ENCODE data around the gene ULK4.

Gene ULK4

DNA sequence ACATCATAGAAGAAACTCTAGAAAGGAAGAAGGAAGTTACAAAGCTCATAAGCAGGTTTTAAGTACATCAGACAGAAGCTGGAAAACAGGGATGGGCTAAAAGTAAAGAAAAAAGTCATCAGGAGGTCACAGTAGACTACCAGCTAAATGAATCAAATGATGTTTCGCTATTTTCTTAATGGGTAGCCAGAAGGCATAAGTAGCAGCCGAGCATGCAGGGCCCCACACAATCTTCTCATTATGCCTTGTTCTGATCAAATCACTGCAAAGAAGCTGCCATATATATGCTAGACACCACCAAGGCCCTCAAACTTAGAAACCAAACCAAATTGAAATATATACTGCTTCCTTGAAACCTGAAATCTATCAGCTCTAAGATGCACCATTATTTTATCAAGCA, 349.1 kb downstream of the ULK4 start:
- no peak for DNase-seq

DNA sequence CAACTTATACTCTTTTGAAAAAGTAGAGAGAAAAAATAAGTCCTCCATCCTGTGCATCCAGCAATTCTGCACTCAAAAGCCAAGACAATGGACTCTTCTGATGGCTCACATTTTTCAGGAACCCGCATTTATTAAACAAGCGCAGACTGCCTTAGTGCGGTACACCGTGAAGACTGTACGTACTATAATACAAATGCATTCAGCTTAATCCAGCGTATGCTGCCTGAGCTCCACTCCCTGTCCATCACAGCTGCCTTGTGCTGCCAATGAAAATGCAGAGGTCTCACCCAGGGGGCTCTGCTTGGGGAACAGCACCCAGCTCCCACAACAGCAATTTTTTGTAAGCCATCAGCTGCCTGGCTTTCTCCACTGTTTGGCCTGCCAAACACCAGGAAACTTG, 350.9 kb downstream of the ULK4 start:
- no peak for DNase-seq

DNA sequence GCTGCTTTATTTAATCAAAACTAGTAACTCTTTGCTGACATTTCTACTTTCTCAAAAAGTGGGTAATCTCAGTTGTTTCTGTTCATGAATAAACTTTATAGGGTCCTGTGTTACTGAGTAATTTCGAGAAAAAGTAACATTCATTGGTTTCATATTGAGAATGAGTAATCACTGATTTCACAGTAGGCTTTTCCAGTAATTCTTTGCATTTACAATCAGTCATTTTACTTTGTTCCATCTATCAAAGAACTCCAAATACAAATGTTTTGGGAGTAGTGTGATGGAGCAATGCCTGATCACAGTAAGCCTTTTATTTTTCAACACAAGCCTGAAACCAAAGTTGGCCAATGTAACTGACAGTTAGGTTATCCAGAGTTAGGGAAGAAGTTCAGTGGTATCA, 353.6 kb downstream of the ULK4 start:
- no peak for DNase-seq

DNA sequence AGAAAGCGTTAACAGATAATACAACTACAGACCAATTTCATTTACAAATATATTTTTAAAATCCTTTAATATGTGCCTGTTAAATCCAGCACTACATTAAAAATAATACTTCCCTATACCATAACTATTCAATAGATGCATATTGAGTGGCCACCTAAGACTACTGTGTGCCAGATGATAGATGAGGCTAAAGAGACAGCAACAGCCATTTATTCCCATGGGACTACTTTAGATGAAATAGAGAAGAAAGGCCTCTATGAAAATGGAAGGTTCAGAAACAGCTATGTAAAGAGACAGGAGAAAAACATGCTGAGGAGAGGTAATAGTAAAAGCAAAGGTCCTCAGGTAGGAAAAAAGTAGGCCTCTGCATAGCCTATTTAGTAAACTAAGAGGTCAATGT, 358.1 kb downstream of the ULK4 start:
- no peak for DNase-seq

DNA sequence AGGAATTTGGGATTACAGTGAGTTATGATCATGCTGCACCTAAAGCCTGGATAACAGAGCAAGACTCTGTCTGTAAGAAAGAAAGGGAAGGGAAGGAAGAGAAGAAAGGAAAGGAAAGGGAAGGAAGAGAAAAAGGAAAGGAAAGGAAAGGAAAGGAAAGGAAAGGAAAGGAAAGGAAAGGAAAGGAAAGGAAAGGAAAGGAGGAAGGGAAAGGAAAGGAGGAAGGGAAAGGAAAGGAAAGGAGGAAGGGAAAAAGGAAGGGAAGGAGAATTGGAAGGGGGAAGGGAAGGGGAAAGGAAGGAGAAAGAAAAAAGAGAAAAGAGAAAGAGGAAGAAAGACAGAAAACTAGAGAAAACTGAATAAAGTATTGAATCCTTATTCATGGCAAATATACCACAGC, 359.8 kb downstream of the ULK4 start:
- no peak for DNase-seq

DNA sequence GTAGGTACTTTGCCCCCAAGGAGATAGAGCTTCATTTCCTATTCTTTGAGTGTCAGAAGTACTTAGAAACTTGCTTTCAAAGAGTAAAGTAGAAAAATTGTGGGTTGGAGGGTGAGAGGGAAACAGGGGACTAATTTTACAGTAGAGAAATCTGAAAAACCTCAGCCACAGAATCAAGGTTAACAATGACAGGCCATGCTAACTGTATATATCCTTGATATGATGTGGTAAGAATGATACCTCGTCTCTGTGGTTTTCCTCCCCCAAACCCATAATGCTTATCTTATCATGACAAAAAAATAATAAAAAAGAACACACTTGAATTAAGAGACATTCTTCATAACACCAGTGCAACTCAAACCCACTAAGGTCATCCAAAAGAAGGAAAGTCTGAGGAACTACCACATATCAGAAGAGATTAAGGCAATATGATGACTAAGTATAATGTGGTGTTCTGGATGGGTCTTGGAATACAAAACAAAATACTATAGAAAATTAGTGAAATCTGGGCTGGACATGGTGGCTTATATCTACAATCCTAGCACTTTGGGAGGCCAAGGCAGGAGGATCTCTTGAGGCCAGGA, 360.4 kb downstream of the ULK4 start:
- DNase-seq = no peak

DNA sequence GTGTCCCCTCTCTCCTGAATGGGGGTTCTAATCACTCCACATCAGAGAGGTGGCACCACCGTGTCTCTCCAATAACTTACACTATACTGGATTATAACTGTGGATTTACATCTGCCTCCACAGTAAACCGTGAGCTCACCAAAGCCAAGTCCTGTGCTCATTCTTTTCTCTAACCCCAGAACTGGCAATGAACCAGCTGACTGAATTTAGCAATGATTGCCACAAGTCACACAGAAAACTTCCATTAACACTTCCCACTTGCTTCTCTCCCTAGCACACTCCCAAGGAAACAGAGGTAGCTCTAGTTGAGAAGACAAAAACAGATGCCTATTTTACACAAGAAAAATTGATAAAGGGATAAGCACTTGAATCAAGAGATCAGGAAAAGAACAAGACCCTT, 361.3 kb downstream of the ULK4 start:
- DNase-seq = no peak

DNA sequence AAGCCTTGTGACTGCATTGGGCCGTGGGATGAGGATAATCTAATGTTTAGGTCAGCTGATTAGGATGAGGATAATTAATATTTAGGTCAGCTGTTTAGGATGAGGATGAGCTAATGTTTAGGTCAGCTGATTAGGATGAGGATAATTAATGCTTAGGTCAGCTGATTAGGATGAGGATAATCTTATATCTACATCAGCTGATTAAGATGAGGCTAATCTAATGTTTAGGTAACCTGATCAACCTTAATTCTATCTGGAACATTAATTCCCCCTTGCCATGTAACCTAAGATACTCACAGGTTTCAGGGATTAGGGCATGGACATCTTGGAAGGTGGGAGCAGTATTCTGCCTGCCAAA, 362.8 kb downstream of the ULK4 start:
- no peak for DNase-seq

DNA sequence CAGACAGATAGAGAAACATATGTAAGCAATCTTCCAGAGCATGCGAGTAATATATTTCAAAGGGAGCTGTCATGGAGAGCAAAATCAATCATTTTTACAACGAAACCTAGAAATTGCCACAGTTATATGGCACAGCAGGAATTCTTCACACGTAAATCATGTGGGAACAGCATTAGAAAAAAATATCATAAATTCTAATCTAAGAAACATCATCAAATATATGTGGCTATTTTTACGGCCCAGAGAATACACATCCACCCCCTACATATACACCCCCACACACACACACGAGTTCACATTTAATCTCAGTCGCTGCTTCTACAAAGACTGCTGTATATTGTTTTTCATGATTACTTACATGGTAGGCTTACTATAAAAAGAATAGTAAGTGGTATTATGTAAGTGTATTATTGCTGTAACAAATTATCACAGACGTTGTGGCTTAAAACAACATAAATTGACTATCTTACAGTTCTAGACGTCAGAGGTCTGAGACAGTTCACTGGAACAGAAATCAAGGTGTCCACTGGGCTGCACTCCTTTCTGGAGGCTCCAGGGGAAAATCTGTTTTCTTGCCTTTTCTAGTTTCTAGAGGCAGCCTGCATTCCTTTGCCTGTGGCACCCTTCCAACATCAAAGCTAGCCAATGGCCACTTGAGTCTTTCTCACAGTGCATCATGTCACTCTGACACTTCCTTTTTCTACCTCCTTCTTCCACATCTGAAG, 363.3 kb downstream of the ULK4 start:
- no peak for DNase-seq

DNA sequence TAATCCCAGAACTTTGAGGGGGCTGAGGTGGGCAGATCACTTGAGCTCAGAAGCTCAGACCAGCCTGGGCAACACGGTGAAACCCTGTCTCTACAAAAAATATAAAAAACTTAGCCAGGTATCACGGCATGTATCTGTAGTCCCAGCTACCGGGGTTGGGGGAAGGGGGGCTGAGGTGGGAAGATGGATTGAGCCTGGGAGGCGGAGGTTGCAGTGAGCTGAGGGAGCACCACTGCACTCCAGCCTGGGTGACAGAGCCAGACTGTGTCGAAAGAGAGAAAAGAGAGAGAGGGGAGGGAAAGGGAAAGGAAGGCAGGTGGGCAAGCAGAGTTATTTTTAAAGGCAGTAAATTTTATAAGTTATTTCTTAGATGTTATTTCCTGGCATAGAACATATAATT, 368.1 kb downstream of the ULK4 start:
- no peak for DNase-seq

DNA sequence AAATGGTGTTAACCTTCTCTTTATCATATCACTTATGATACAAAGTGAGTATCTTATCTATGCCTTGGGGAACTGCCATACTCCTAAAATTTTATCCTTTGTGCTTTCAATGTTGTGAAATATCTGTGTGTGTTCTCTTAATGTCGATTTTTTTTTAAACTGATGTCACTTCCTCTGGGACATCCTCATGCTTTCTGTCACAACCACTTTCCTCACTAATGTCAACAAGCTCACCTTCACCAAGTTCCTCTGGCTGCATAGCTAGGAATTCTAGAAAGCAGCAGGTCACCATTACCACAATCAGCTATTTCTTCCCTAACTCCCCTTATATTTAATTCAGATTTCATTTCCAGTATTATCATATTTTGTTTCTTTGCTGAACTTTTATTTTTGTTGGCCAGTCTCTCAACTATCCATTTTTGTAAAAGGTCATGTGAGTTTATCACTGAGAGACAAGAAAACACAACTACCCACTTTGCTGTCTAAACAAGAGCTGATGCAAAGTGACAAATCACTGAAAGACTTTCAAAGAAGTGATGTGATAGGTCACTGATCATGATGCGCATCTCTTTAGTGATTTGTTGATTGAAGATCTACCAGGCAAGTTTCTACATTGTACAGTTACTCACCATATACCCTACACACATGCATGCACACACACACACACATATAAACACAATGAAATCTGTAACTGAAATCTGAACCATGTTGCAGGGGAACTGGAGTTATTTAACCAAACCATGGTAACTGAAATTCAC, 369.0 kb downstream of the ULK4 start:
- DNase-seq = no peak

DNA sequence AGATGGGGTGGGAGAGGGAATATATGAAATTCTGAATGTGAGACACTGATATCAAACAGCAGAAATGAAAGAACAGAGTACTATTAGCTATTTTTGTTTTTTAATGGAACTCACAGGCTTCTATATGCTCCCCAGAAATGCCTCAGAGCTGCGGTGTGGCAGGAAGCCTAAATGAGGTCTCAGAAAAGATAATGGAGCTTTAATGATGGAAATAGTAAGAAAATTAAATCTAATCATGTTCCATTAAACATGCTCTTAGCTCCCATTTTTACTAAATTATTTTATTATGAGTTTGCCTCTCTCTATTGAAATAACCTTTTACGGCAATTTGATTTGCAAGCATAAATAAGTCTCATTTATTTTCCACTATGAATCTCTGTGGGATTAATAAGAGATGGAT, 378.9 kb downstream of the ULK4 start:
- no peak for DNase-seq

DNA sequence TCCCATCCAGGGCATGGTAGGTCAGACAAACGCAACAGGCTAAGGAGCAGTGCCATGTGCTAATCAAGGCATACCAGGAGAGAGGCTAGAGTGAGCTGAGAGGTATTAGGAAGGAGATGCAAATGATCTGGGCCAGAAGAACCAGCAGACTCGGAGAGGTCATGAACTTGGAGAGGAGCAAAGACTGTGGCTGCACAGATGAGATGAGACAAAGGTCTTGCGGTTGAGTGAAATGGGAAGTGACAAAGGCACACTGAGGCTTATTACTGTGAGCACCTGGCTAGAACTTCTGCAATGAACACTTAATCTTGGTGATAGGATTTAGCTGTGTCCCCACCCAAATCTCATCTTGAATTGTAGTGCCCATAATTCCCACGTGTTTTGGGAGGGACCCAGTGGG, 380.2 kb downstream of the ULK4 start:
- no peak for DNase-seq

DNA sequence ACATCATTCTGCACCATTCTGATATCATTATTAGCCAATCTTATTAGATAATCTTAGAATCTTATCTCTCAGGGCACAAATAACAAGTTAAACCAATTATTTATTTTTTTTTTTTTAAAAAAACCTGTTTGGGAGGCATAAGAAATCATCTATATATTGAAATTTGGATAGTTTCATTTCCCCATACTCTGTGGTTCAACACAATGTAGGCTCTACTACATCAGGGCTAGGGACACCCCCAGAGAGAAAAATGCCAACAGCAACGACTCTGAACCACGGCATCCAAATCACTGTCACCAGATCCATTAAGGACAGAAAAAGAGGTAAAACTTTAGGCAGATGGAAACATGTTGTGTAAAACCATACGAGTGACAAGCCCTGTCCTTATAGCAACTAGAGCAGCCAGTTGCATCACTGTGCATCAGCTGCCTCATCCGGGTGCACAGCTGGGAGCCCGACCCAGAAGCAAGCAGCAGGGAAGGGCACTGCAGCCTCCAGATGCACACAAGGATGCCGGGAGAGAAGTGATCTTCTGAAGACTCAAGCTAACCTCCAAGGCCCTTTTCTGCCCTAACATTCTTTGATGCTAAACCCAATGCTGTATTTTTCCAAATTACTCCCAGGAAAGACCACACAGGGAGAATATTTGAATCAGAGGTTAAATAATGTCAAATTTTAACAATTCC, 381.5 kb downstream of the ULK4 start:
- no peak for DNase-seq

DNA sequence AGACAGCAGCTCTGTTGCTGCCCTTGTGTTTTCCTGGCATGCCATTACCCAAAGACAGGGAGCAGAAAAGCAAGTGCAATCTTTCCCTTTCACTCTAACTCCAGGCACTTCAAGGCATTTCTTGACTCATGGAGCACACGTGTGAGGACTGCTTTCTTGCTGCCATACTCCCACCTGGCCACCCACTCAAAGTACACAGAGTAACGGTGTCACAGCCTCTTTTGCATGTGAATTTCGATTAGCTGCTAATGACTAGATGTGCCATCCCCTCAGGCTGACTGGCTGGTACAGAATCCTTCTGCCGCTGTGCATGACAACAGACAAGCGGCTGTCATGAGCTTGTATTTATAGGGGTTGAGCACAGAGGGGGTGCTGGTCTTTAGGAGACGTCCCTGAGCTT, 382.0 kb downstream of the ULK4 start:
- no peak for DNase-seq

DNA sequence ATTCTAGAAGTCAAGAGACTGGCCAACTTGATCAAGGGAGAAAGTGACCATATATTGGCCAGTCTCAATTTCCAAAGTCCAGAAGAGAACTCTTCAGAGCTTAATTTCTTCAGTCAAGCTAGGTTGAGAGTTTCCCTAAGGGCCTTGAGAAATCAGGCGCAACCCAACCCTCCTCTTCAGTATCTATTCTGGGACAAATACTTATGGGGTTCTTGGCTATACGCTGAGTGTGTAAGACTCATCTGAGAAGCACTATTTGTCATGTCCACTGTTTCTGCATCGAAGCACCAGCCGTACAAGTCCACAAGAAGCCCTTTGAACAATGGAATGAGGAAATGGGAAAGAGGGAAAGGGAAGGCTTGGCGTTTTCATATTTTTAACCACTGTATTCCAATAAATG, 383.1 kb downstream of the ULK4 start:
- no peak for DNase-seq

DNA sequence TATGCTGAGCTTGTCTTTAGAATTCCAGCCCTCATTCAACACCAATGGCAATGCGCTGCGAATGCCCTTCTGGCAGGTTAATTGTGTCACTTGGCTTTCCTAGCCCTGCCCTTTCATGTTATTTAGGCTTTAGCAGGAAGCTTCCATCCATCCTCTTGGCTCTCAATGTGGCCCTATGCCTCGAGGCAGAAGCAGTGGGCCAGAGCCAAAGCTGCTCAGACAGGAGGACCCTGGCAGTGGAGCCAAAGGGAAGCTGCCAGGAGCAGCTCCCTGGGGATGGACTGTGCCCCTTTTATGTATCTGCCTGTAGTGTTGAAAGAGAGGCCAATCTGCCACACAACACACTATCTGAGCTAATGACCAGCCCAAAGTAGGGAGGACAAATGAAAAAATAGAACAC, 386.2 kb downstream of the ULK4 start:
- DNase-seq = no peak

DNA sequence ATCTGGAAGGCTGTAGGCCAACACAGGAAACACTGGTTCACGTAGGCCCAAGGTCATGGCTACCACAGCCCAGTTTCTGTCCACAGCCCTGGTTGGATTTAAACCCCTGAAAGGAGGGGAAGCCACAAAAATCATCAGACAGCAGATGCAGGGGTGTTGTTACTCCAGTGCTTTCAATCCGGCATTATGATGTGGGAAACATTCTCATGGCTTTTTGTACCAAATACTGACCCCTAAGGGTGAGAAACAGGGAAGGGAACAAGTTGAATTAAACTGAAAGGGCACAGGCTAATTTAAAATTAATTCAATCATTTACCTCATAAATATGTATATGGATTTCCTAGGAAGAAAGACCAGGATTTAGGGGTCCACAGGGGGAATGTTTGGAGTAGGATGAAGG, 387.0 kb downstream of the ULK4 start:
- no peak for DNase-seq

DNA sequence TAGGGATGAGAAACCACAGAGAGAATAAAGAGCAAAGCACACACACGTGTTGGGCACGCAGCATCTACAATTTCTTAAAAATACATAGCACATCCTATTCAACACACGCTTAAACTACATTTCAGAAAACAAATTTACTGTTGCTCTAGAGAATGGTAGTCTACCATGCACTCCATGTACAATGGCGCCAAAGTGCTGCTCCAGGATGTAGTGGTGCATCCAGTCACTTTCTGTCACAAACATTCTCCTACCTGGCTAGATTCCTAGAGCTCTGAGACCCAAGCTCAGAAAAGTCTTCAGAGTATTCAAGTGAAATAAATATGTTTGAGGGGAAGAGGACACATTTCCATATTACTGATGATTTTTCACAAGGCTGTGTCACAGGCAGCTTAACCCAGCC, 388.3 kb downstream of the ULK4 start:
- DNase-seq = no peak

DNA sequence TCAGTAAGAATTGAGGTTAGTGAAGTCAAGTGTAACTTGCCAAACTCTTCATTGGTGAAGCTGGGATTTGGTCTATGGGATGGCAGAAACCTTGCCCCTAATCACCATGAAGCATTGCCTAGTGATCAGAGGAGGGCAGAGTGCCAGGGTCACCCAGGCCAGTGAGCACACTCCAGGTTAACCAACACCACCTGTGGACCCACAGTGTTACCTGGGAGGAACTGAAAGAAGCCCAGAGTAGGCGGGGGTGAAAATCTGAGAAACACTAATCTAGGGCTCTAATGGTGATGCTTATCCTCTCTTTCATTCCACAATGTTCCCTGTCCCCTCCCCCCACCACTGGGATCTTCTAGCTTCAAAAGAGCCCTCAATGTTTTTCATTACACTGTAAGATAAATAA, 389.8 kb downstream of the ULK4 start:
- no peak for DNase-seq

DNA sequence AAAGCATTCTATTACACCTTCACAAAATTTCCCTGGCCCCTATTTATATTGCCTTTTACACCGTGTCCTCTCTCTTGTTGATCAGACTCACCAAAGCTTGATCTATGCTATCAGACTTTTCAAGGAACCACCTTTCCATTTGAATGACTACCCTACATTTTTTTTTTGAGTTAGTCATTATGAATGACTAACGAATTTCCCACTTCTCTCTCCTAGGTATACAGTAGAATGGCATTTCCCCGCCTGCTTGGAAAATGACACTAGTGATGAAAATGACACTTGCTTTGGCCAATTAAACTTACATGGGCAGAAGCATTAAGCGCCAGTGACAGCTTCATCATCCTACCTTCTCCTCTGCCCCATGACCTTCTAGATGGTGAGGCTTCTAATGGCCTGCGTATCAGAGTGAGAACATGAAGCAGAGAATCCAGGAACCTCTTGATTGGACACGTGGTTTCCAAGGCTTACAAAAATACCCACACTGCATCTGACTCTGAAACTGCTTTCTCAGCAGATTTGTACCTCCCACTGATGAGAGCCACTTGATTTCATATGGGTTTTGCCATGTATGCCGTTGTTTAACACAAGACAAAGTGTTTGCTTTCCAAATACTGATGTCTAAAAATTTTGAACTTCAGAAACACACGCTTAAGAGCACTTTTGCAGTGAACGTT, 392.1 kb downstream of the ULK4 start:
- no peak for DNase-seq

DNA sequence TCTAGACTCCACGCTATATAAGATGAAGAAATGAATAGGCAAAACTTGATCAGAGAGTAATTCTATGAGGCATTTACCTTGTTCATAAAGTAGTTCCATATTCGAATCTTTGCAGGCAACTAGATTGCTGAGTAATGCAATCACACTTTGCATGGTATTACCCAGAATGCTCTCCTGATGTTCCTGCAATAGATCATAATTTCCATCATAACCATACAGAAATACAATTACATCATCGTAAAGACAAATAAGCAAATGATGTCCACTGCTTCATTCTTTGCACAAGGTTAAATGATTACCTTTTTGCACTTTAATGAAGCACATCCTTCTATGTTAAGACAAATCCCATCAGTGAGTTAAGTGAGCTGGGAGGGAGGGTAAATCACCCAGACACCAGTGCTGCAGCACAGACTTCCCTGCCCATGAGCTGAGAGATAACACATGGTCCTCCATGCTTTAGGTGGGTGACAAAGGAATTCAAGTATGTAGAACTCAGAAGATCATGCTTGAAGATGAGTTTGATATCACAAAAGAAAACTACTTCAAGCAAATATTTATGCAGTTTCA, 395.9 kb downstream of the ULK4 start:
- DNase-seq = no peak

DNA sequence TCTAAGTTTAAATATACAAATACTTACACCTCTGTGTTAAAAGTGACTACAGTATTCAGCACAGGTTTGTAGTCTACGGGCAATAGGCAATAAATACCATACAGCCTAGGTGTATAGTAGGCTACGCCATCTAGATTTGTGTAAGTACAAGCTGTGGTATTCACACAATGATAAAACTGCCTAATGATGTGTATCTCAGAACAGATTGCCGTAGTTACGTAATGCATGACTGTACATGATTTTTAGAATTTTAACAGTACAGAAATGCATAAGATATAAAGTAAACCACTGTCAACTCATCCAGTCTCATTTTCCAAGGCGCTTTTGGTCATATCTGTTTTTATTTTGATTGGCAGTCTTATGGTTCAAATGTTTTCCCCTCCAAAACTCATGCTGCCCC, 396.9 kb downstream of the ULK4 start:
- DNase-seq = no peak
